Measurements from ENCODE around the gene FAM174C. TPM values are rescaled to one million over a fixed set of nuclear protein-coding genes. Genes with fewer than 3 reads are reported as not detected.

Gene FAM174C
- total and polyA plus RNA-seq, 2 donors: 29.2 to 62.2 TPM

- Histone ChIP-seq H3K36me3 (ENCODE audit: control insufficient read depth in 2 of 2, insufficient read depth in 2 of 2, low read length in 1 of 2) (no peaks in the 10 kb centered on the region), H3K4me3 (ENCODE audit: low read length in 2 of 2) (no peak overlapping the region), H3K4me1 (ENCODE audit: control insufficient read depth in 2 of 2, insufficient read depth in 2 of 2, low read length in 2 of 2) (peaks cover 0 to 11% of the 10 kb centered on the region in 2 donors), H3K27me3 (ENCODE audit: control insufficient read depth in 2 of 2, insufficient read depth in 1 of 2, low read length in 1 of 2) (peaks cover 29 to 65% of the 10 kb centered on the region in 2 donors), H3K9me3 (ENCODE audit: control insufficient read depth in 2 of 2, insufficient read depth in 1 of 2, low read length in 1 of 2) (peaks cover 0 to 10% of the 10 kb centered on the region in 2 donors), H3K27ac (ENCODE audit: low read depth in 1 of 2, low read length in 1 of 2) (no peak overlapping the region)
- no peak for DNase-seq (ENCODE audit: low read depth in 6 of 9, low spot score in 9 of 9)
- WGBS: 88% methylated on average over 38 of the region's 38 CpGs
Observed at GRCh38 chr19:1325568-1326294, 50.4 kb downstream of the FAM174C start.

- Histone ChIP-seq H3K27me3 (ENCODE audit: control insufficient read depth in 2 of 2, insufficient read depth in 1 of 2, low read length in 1 of 2) (peaks cover 29 to 70% of the 10 kb centered on the region in 2 donors), H3K4me3 (ENCODE audit: low read length in 2 of 2) (no peak overlapping the region), H3K4me1 (ENCODE audit: control insufficient read depth in 2 of 2, insufficient read depth in 2 of 2, low read length in 2 of 2) (peaks cover 0 to 11% of the 10 kb centered on the region in 2 donors), H3K27ac (ENCODE audit: low read depth in 1 of 2, low read length in 1 of 2) (no peak overlapping the region), H3K9me3 (ENCODE audit: control insufficient read depth in 2 of 2, insufficient read depth in 1 of 2, low read length in 1 of 2) (peaks cover 0 to 10% of the 10 kb centered on the region in 2 donors), H3K36me3 (ENCODE audit: control insufficient read depth in 2 of 2, insufficient read depth in 2 of 2, low read length in 1 of 2) (no peaks in the 10 kb centered on the region)
- WGBS: 83% methylated on average over 14 of the region's 14 CpGs
- peak in 1 of 9 donors; percentile 12 for DNase-seq (ENCODE audit: low read depth in 6 of 9, low spot score in 9 of 9)
Observed at GRCh38 chr19:1327125-1327524, 51.8 kb downstream of the FAM174C start.

Other genes starting within 250 kb of the FAM174C start
- gene CNN2, start 248.9 kb upstream of the FAM174C start, total RNA-seq: 55.9 TPM
- gene CNN2, start 248.9 kb upstream of the FAM174C start, polyA plus RNA-seq: 127 TPM
- gene ABCA7, start 235.4 kb upstream of the FAM174C start, total RNA-seq: 23.4 TPM
- 315 TPM for gene ABCA7, start 235.4 kb upstream of the FAM174C start, polyA plus RNA-seq
- gene ARHGAP45, start 208.4 kb upstream of the FAM174C start, total RNA-seq: 118 TPM
- gene ARHGAP45, start 208.4 kb upstream of the FAM174C start, polyA plus RNA-seq: 295 TPM
- 79.0 TPM for gene POLR2E, start 180.2 kb upstream of the FAM174C start, total RNA-seq
- gene POLR2E, start 180.2 kb upstream of the FAM174C start, polyA plus RNA-seq: 84.0 TPM
- 194 TPM for gene GPX4, start 171.5 kb upstream of the FAM174C start, total RNA-seq
- 546 TPM for gene GPX4, start 171.5 kb upstream of the FAM174C start, polyA plus RNA-seq
- 15.4 TPM for gene SBNO2, start 101.3 kb upstream of the FAM174C start, total RNA-seq
- gene SBNO2, start 101.3 kb upstream of the FAM174C start, polyA plus RNA-seq: 62.4 TPM
- 42.5 TPM for gene STK11, start 69.8 kb upstream of the FAM174C start, total RNA-seq
- gene STK11, start 69.8 kb upstream of the FAM174C start, polyA plus RNA-seq: 60.2 TPM
- 0.09 TPM for gene CBARP, start 37.5 kb upstream of the FAM174C start, total RNA-seq
- gene CBARP, start 37.5 kb upstream of the FAM174C start, polyA plus RNA-seq: 0.37 TPM
- 47.6 TPM for gene ATP5F1D, start 33.8 kb upstream of the FAM174C start, total RNA-seq
- gene ATP5F1D, start 33.8 kb upstream of the FAM174C start, polyA plus RNA-seq: 150 TPM
- 8.7 TPM for gene MIDN, start 26.9 kb upstream of the FAM174C start, total RNA-seq
- 55.1 TPM for gene MIDN, start 26.9 kb upstream of the FAM174C start, polyA plus RNA-seq
- 229 TPM for gene CIRBP, start 6.2 kb upstream of the FAM174C start, total RNA-seq
- gene CIRBP, start 6.2 kb upstream of the FAM174C start, polyA plus RNA-seq: 693 TPM
- gene EFNA2, start 10.3 kb downstream of the FAM174C start, total RNA-seq: 0.09 TPM
- gene EFNA2, start 10.3 kb downstream of the FAM174C start, polyA plus RNA-seq: 0.21 TPM
- gene NDUFS7, start 108.4 kb downstream of the FAM174C start, total RNA-seq: 86.7 TPM
- 61.8 TPM for gene NDUFS7, start 108.4 kb downstream of the FAM174C start, polyA plus RNA-seq
- gene GAMT, start 126.0 kb downstream of the FAM174C start, total RNA-seq: 27.7 TPM
- 19.1 TPM for gene GAMT, start 126.0 kb downstream of the FAM174C start, polyA plus RNA-seq
- 67.8 TPM for gene DAZAP1, start 132.1 kb downstream of the FAM174C start, total RNA-seq
- gene DAZAP1, start 132.1 kb downstream of the FAM174C start, polyA plus RNA-seq: 112 TPM
- 789 TPM for gene RPS15, start 162.9 kb downstream of the FAM174C start, total RNA-seq
- gene RPS15, start 162.9 kb downstream of the FAM174C start, polyA plus RNA-seq: 3,095 TPM
- 0.05 TPM for gene APC2, start 174.6 kb downstream of the FAM174C start, total RNA-seq
- 0.11 TPM for gene APC2, start 174.6 kb downstream of the FAM174C start, polyA plus RNA-seq
- gene C19orf25, start 203.7 kb downstream of the FAM174C start, total RNA-seq: 22.8 TPM
- 38.1 TPM for gene C19orf25, start 203.7 kb downstream of the FAM174C start, polyA plus RNA-seq
- gene PCSK4, start 214.8 kb downstream of the FAM174C start, total RNA-seq: 4.9 TPM
- gene PCSK4, start 214.8 kb downstream of the FAM174C start, polyA plus RNA-seq: 11.5 TPM
- gene REEP6, start 215.7 kb downstream of the FAM174C start, total RNA-seq: 0.66 TPM
- gene REEP6, start 215.7 kb downstream of the FAM174C start, polyA plus RNA-seq: 1.9 TPM
- gene ADAMTSL5, start 237.5 kb downstream of the FAM174C start, total RNA-seq: 0.05 TPM
- 0.21 TPM for gene ADAMTSL5, start 237.5 kb downstream of the FAM174C start, polyA plus RNA-seq
- 0.09 TPM for gene PLK5, start 248.5 kb downstream of the FAM174C start, total RNA-seq
- 0.25 TPM for gene PLK5, start 248.5 kb downstream of the FAM174C start, polyA plus RNA-seq